Natural killer cell treated with Interleukin-12 subunit alpha and Interleukin-12 subunit beta and Interleukin-15 and Interleukin-18, amount 100 ng/mL, for 72 hours (primary cell): ENCODE data around the gene ZRANB1. TPM values are rescaled to one million over a fixed set of nuclear protein-coding genes. Genes with fewer than 3 reads are reported as not detected.
A peak's percentile ranks its signal among the peaks of the same experiment; 100 is the strongest.

Source experiments
- ATAC-seq, 2 donors: fragments of 150-1000 bp; cut with Tn5 transposase in 1 of 2; sonication (Bioruptor Pico), chemical (Tn5 transposase) in 1 of 2; 2 replicates each; pipeline ENCODE4 v1.10.0; 2021
- DNase-seq: peaks from one replicate; pipeline ENCODE4 v3.0.0; 2022; ENCODE audit warnings: low spot score
- H3K27ac Mint-ChIP-seq, 2 donors: 1 replicate in 1 of 2; 2 replicates in 1 of 2; pipeline ENCODE4 v1.8.0; 2022; ENCODE audit warnings: mixed read lengths in 2 of 2, mild to moderate bottlenecking in 1 of 2, moderate library complexity in 1 of 2
- H3K27me3 Mint-ChIP-seq, 2 donors: 1 replicate in 1 of 2; 2 replicates in 1 of 2; pipeline ENCODE4 v1.8.0; 2022; ENCODE audit warnings: mixed read lengths in 2 of 2
- H3K36me3 Mint-ChIP-seq: one replicate; pipeline ENCODE4 v1.8.0; 2022; ENCODE audit warnings: mixed read lengths
- H3K4me1 Mint-ChIP-seq, 2 donors: 1 replicate in 1 of 2; 2 replicates in 1 of 2; pipeline ENCODE4 v1.8.0; 2022; ENCODE audit warnings: low read depth in 2 of 2, mixed read lengths in 2 of 2, mild to moderate bottlenecking in 1 of 2
- H3K4me3 Mint-ChIP-seq: one replicate; pipeline ENCODE4 v1.8.0; 2022; ENCODE audit warnings: mixed read lengths
- H3K9me3 Mint-ChIP-seq: 2 replicates; pipeline ENCODE4 v1.8.0; 2022; ENCODE audit warnings: mixed read lengths
- total RNA-seq, 2 donors: library from RNA; stranded (reverse); gene quantifications; one replicate each; pipeline ENCODE4 v1.2.3, GENCODE V29; 2022

The ZRANB1 gene
- total RNA-seq, 2 donors from 2014 or later, result 13.0 to 16.6 TPM

- Mint-ChIP-seq H3K27ac (no peak overlapping the region), H3K9me3 (no peaks in the 10 kb centered on the region), H3K4me1 (peaks cover 14 to 16% of the 10 kb centered on the region in 2 donors), H3K27me3 (no peaks in the 10 kb centered on the region), H3K4me3 (no peak overlapping the region), H3K36me3 (no peaks in the 10 kb centered on the region)
- ATAC-seq (no peak), DNase-seq (no peak)
Observed at GRCh38 chr10:124961248-124961570, 19.3 kb downstream of the ZRANB1 start.

GRCh38 chr10:124962421-124962820 is 20.5 kb downstream of the ZRANB1 start:
- no peaks in the 10 kb centered on the region for H3K27me3 Mint-ChIP-seq
- no peak overlapping the region for H3K4me3 Mint-ChIP-seq
- H3K9me3 Mint-ChIP-seq, result no peaks in the 10 kb centered on the region
- peaks cover 7% of the 10 kb centered on the region for H3K36me3 Mint-ChIP-seq
- no peak overlapping the region for H3K27ac Mint-ChIP-seq
- ATAC-seq, result no peak
- peaks cover 19 to 22% of the 10 kb centered on the region in 2 donors for H3K4me1 Mint-ChIP-seq
- DNase-seq, result no peak

GRCh38 chr10:124963866-124964720 is 22.2 kb downstream of the ZRANB1 start:
- Mint-ChIP-seq H3K27ac (no peak overlapping the region), H3K27me3 (no peaks in the 10 kb centered on the region), H3K4me1 (peaks cover 22 to 25% of the 10 kb centered on the region in 2 donors), H3K4me3 (no peak overlapping the region), H3K9me3 (no peaks in the 10 kb centered on the region), H3K36me3 (peaks cover 8% of the 10 kb centered on the region)
- DNase-seq (no peak), ATAC-seq (no peak)

GRCh38 chr10:124966008-124966407 is 24.1 kb downstream of the ZRANB1 start:
- Mint-ChIP-seq H3K27me3 (no peaks in the 10 kb centered on the region), H3K27ac (no peak overlapping the region), H3K9me3 (no peaks in the 10 kb centered on the region), H3K4me3 (no peak overlapping the region), H3K4me1 (peaks cover 16 to 18% of the 10 kb centered on the region in 2 donors), H3K36me3 (peaks cover 8% of the 10 kb centered on the region)
- ATAC-seq (no peak), DNase-seq (no peak)

GRCh38 chr10:124967255-124967654 is 25.3 kb downstream of the ZRANB1 start:
- Mint-ChIP-seq H3K9me3 (no peaks in the 10 kb centered on the region), H3K27me3 (no peaks in the 10 kb centered on the region), H3K27ac (peak overlapping the region in 1 of 2 donors; percentile 10), H3K4me1 (peaks cover 17 to 18% of the 10 kb centered on the region in 2 donors), H3K4me3 (no peak overlapping the region), H3K36me3 (peaks cover 8% of the 10 kb centered on the region)
- DNase-seq, result no peak
- ATAC-seq, result no peak

- Mint-ChIP-seq H3K4me1 (peaks cover 21 to 25% of the 10 kb centered on the region in 2 donors), H3K27ac (no peak overlapping the region), H3K4me3 (no peak overlapping the region), H3K9me3 (no peaks in the 10 kb centered on the region), H3K36me3 (peaks cover 12% of the 10 kb centered on the region), H3K27me3 (no peaks in the 10 kb centered on the region)
- DNase-seq (no peak), ATAC-seq (no peak)
Observed at GRCh38 chr10:124971276-124971675, 29.4 kb downstream of the ZRANB1 start.

GRCh38 chr10:124972637-124973036 is 30.7 kb downstream of the ZRANB1 start:
- H3K36me3 Mint-ChIP-seq, result peaks cover 4% of the 10 kb centered on the region
- H3K4me1 Mint-ChIP-seq, result peaks cover 26 to 31% of the 10 kb centered on the region in 2 donors
- H3K4me3 Mint-ChIP-seq, result no peak overlapping the region
- no peak overlapping the region for H3K27ac Mint-ChIP-seq
- no peaks in the 10 kb centered on the region for H3K27me3 Mint-ChIP-seq
- no peak for ATAC-seq
- H3K9me3 Mint-ChIP-seq, result no peaks in the 10 kb centered on the region
- DNase-seq, result no peak

- no peak for DNase-seq
- no peaks in the 10 kb centered on the region for H3K27me3 Mint-ChIP-seq
- H3K27ac Mint-ChIP-seq, result no peak overlapping the region
- H3K4me3 Mint-ChIP-seq, result no peak overlapping the region
- ATAC-seq, result no peak
- H3K4me1 Mint-ChIP-seq, result peaks cover 30 to 35% of the 10 kb centered on the region in 2 donors
- H3K9me3 Mint-ChIP-seq, result no peaks in the 10 kb centered on the region
- H3K36me3 Mint-ChIP-seq, result peaks cover 4% of the 10 kb centered on the region
Observed at GRCh38 chr10:124974131-124974530, 32.2 kb downstream of the ZRANB1 start.

- Mint-ChIP-seq H3K27me3 (no peaks in the 10 kb centered on the region), H3K4me1 (peaks cover 33 to 42% of the 10 kb centered on the region in 2 donors), H3K27ac (peak overlapping the region; percentile 8 to 72), H3K36me3 (peaks cover 4% of the 10 kb centered on the region), H3K9me3 (no peaks in the 10 kb centered on the region), H3K4me3 (peak overlapping the region; percentile 40)
- ATAC-seq, result peak; percentile 93 to 99
- DNase-seq, result no peak
Observed at GRCh38 chr10:124975977-124976514, 34.1 kb downstream of the ZRANB1 start.

GRCh38 chr10:124977161-124977560 is 35.2 kb downstream of the ZRANB1 start:
- H3K4me3 Mint-ChIP-seq, result peak overlapping the region; percentile 40
- ATAC-seq (no peak), DNase-seq (no peak)
- H3K27me3 Mint-ChIP-seq, result no peaks in the 10 kb centered on the region
- H3K27ac Mint-ChIP-seq, result peak overlapping the region in 1 of 2 donors; percentile 72
- H3K4me1 Mint-ChIP-seq, result peaks cover 33 to 40% of the 10 kb centered on the region in 2 donors
- H3K36me3 Mint-ChIP-seq, result peaks cover 8% of the 10 kb centered on the region
- no peaks in the 10 kb centered on the region for H3K9me3 Mint-ChIP-seq

GRCh38 chr10:124977648-124978375 is 35.9 kb downstream of the ZRANB1 start:
- H3K36me3 Mint-ChIP-seq, result peaks cover 7% of the 10 kb centered on the region
- no peak for ATAC-seq
- H3K9me3 Mint-ChIP-seq, result no peaks in the 10 kb centered on the region
- H3K27me3 Mint-ChIP-seq, result no peaks in the 10 kb centered on the region
- no peak for DNase-seq
- H3K4me1 Mint-ChIP-seq, result peaks cover 36 to 43% of the 10 kb centered on the region in 2 donors
- peak overlapping the region; percentile 5 for H3K4me3 Mint-ChIP-seq
- H3K27ac Mint-ChIP-seq, result peak overlapping the region in 1 of 2 donors; percentile 5

GRCh38 chr10:124978376-124978725 is 36.4 kb downstream of the ZRANB1 start:
- Mint-ChIP-seq H3K27me3 (no peaks in the 10 kb centered on the region), H3K4me3 (no peak overlapping the region), H3K9me3 (no peaks in the 10 kb centered on the region), H3K4me1 (peaks cover 41 to 49% of the 10 kb centered on the region in 2 donors), H3K36me3 (peaks cover 12% of the 10 kb centered on the region), H3K27ac (peak overlapping the region in 1 of 2 donors; percentile 5)
- DNase-seq, result no peak
- no peak for ATAC-seq

GRCh38 chr10:124983321-124983720 is 41.4 kb downstream of the ZRANB1 start:
- H3K27ac Mint-ChIP-seq, result peak overlapping the region; percentile 32 to 51
- ATAC-seq (no peak), DNase-seq (no peak)
- H3K4me1 Mint-ChIP-seq, result peaks cover 22 to 35% of the 10 kb centered on the region in 2 donors
- H3K36me3 Mint-ChIP-seq, result peaks cover 31% of the 10 kb centered on the region
- H3K9me3 Mint-ChIP-seq, result no peaks in the 10 kb centered on the region
- no peaks in the 10 kb centered on the region for H3K27me3 Mint-ChIP-seq
- no peak overlapping the region for H3K4me3 Mint-ChIP-seq

- ATAC-seq (no peak), DNase-seq (no peak)
- peak overlapping the region; percentile 7 to 51 for H3K27ac Mint-ChIP-seq
- no peaks in the 10 kb centered on the region for H3K27me3 Mint-ChIP-seq
- no peak overlapping the region for H3K4me3 Mint-ChIP-seq
- peaks cover 21 to 32% of the 10 kb centered on the region in 2 donors for H3K4me1 Mint-ChIP-seq
- no peaks in the 10 kb centered on the region for H3K9me3 Mint-ChIP-seq
- peaks cover 35% of the 10 kb centered on the region for H3K36me3 Mint-ChIP-seq
Observed at GRCh38 chr10:124984376-124984775, 42.5 kb downstream of the ZRANB1 start.
